ENCODE results near the gene JADE2.

JADE2 gene

GRCh38 chr5:134571693-134572405 is 46.4 kb downstream of the JADE2 start:
- no peak for DNase-seq

- DNase-seq = no peak
Observed at GRCh38 chr5:134572811-134573210, 47.3 kb downstream of the JADE2 start.

GRCh38 chr5:134574521-134574920 is 49.1 kb downstream of the JADE2 start:
- DNase-seq = no peak

- DNase-seq = no peak
Observed at GRCh38 chr5:134575316-134575715, 49.8 kb downstream of the JADE2 start.

GRCh38 chr5:134576386-134577021 is 51.0 kb downstream of the JADE2 start:
- DNase-seq = no peak

- no peak for DNase-seq
Observed at GRCh38 chr5:134577022-134577795, 51.7 kb downstream of the JADE2 start.

GRCh38 chr5:134577796-134578577 is 52.5 kb downstream of the JADE2 start:
- no peak for DNase-seq

GRCh38 chr5:134578578-134579283 is 53.3 kb downstream of the JADE2 start:
- no peak for DNase-seq

GRCh38 chr5:134579284-134579771 is 53.9 kb downstream of the JADE2 start:
- no peak for DNase-seq

- no peak for DNase-seq
Observed at GRCh38 chr5:134580001-134580460, 54.6 kb downstream of the JADE2 start.

GRCh38 chr5:134581241-134581981 is 55.9 kb downstream of the JADE2 start:
- no peak for DNase-seq

- no peak for DNase-seq
Observed at GRCh38 chr5:134582281-134582680, 56.8 kb downstream of the JADE2 start.

GRCh38 chr5:134582941-134583340 is 57.5 kb downstream of the JADE2 start:
- no peak for DNase-seq

- DNase-seq = no peak
Observed at GRCh38 chr5:134583766-134584165, 58.3 kb downstream of the JADE2 start.

GRCh38 chr5:134584662-134585061 is 59.2 kb downstream of the JADE2 start:
- DNase-seq = no peak

- DNase-seq = no peak
Observed at GRCh38 chr5:134585966-134586365, 60.5 kb downstream of the JADE2 start.

- peak; percentile 21 for DNase-seq
Observed at GRCh38 chr5:134586866-134587524, 61.5 kb downstream of the JADE2 start.

GRCh38 chr5:134590992-134591659 is 65.7 kb downstream of the JADE2 start:
- DNase-seq = no peak

GRCh38 chr5:134592141-134592746 is 66.8 kb downstream of the JADE2 start:
- no peak for DNase-seq

- no peak for DNase-seq
Observed at GRCh38 chr5:134594336-134594735, 68.9 kb downstream of the JADE2 start.

All from GF-D8 (cell line).